Midbrain (tissue), 1 donor: ENCODE measurements around the gene CACNA1A.
"Not testable (repeated sequence)": the region's sequence is repeated elsewhere in the genome, so short reads cannot be mapped to it uniquely, and the experiment has no call there.

ENCODE experiments used
- DNase-seq: peaks from one replicate; lab custom pipeline; 2025; lab: John Stamatoyannopoulos, UW

Gene CACNA1A

DNA sequence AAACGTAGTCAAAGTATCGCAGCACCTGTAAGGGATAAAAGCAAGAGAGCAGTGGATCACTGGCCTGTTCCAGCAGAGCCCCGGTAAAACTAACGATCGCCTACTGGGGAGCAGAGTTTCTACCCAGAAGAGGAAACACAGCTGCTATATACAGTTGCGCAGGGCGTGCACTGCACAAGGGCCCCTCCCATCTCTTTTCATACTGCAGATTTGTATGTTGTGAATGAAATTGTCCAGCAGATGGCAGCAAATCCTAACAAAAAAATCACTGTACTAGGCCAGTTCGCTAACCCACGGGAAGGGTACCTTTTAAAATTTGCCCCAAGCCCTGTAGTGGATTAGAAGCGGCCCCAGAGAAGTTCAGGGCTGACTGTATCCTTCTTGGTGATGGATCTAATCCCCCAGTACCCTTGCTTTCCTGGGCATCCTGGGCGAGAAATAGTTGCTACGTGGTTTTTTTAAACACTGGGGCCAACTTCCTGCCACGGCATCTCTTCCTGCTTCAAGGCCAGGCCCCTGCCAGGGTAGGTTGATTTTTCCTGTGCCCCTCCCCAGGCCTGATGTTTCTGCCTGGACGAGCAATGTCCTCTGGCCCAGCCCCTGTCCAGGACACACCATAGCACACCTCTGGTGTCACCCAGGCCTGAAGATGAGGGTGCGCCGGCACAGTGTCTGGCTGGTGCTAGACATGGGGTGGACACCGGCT is 229.0 kb downstream of the CACNA1A start:
- peak; percentile 66 for DNase-seq

DNA sequence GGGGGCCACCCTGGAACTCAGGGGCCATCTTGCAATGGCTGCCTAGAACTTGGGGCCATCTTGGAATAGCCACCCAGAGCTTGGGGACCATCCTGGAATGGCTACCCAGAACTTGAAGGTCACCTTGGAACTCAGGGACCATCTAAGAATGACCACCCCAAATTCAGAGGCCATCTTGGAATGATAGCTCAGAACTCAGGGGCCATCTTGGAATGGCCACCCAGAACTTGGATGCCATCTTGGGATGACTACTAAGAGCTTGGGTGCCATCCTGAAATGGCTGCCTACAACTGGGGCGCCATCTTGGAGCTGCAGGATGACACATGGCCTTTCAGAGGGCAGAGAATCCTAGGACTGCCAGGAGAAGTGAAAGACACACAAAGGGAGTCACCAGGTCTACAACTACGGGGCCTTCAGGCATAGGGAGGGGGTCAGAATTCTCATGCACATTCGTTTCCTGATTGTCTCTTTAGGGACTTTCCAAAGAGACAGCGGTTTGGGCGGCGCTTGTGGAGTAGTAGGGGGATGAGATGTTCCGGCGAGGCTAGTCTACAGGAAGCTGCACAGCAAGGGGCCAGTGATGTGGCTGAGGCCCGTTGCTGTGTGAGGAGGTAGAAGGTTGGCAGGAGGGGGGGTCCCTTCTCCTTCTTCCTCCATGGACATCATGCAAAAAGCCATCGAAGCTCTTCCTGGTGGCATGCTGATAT is 231.1 kb downstream of the CACNA1A start:
- DNase-seq: no peak

DNA sequence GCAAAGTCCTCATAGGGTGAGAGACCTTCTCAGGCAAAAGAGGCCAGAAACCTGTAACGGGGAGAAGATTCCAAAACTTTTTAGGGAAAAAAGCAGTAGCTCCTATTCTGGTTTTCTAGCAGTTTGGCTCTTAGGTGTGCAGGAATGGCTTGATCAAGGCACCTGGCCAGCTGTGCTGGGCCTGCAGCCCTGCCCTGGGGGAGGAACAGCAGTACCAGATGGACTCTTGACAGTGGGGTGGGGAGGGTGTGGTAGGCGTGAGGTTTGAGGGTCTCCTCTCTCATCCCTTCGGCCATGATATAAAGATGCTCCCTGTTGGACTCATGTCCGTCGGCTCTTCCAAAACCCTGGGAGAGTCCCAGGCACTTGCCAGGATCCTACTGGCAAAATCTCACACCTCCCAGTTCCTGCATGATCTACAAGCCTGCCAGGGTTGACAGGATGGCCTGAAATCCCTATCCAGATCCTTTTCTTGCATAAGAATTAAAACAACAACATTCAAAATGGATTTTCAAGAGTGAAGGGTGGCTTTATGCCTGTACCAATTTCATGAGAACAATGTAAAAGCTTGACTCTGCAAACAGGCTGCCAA is 235.7 kb downstream of the CACNA1A start:
- no peak for DNase-seq

DNA sequence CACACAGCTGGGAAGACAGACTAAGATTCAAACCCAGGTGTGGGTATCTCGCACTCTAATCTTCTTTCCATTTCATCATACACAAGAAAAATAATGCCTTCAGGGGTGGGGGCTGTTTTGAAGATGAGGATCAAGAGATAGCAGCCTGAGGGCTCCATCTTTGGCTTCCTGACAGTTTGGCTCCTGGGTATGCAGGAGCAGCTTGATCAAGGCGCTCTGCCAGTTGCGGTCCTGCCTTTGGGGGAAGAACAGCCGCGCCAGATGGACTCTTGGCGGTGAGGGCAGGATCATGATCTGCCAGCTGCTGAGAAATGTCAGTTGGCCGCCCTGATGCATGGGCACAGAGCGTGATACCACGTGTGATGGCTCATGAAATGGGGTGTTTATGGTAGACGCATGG is 236.9 kb downstream of the CACNA1A start:
- DNase-seq: no peak

DNA sequence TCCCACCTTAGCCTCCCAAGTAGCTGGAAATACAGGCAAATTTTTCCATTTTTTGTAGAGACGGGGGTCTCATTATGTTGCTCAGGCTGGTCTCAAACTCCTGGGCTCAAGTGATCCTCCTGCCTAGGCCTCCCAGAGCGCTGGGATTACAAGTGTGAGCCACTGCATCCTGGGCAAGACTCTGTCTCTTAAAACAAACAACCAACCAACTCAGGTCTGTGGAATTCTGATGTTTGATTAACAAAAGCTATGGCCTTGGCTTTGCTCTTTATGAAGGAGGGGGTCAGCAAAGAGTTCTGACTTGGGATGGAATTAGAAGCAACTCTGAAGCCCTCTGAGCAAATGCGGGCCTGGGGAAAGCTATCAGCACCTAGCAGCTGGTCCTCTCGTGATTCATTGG is 238.4 kb downstream of the CACNA1A start:
- no peak for DNase-seq

DNA sequence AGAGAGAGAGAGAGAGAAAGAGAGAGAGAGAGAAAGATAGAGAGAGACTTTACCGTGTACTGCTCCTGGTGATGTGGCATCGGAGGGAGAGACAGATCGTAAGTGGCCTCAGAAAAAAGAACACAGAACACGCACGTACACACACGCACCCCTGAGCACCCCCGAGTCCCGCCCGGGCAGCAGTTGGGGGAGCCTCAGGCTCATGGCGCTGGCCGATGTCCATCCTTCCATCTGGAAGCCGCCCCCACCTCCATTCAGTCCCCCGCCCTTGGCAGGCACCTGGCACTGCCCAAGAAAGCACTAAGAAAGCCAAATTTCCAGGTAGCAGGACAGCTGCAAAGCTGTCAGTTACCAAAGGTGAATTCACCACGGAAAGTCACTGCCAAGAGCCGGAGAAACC is 239.1 kb downstream of the CACNA1A start:
- DNase-seq: no peak

DNA sequence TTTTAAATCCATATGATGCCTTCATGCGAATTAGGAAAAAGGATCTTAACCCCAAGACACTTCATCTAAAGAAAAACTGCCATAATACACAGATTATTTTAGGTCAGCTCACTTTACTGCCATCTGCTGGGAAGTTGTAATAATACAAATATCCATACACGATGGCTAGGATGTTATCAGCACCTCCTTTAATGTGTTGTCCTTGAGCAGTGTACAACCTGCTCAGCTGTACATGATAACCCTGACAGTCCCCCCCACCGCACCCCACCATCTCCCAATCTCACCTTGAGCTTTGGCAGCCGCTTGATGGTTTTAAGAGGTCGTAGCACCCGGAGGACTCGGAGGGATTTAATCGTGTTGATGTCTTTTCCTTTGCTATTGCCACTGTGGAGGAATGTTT is 243.8 kb downstream of the CACNA1A start:
- peak; percentile 26 for DNase-seq

DNA sequence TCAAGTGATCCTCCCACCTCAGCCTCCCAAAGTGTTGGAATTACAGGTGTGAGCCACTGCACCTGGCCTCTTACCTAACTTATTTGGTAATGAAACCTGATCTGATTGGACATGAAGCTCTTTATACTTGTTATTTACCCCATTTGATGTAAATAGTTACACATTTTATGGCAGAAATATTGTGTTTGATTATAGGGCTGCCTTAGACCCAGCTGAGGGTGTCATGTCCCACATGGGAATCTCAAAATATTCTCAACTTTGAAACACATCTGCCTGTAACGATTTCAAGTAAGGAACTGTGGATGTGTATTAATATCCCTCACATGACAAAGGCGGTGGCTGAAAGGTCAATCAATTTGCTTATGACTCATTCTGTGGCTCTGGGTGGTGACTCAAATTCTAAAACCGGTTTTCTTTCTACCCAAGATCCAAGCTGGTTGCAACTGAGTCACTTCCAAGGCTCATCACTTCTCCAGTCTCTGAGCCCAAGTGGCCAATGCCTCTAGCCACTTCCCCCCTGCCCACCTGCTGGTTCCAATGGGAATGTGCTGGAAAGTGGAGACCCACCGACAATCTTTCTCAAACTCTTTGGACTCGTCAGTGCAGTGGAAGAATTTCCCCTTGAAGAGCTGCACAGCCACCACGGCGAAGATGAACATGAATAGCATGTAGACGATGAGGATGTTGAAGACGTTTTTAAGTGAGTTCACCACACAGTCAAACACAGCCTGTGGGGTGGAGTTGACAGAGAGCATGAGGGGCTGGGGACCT is 245.2 kb downstream of the CACNA1A start:
- no peak for DNase-seq

DNA sequence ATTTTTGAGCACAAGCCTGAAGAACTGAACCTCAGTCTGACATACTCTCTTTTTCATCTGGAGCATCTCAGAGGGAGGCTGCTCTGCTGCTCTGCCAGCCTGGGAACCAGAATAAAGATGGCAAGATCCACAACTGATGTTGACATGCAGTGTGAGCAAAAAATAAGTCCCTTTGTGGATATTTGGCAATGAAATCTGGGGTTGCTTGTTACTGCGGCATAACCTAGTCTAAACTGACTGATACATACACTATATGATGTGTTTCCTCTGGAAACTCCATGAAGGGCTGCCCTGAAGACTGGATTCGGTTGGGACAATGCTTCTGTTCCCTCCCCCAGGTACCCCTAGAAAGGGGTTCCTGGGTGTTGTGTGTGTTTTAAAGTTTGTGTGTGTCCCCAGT is 249.4 kb downstream of the CACNA1A start:
- no peak for DNase-seq

DNA sequence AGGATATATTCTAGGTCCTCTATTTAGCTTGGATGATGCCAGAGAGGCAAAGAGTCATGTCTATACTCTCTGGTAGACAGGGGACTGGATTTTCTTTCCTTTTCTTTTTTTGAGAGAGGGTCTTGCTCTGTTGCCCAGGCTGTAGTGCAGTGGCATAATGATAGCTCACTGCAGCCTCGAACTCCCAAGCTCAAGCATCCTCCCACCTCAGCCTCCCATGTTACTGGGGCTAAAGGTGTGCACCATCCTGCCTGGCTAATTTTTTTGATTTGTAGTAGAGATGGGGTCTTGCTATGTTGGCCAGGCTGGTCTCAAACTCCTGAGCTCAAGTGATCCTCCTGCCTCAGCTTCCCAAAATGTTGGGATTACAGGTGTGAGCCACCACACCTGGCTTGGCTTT is 249.9 kb downstream of the CACNA1A start:
- DNase-seq: not testable (repeated sequence)

DNA sequence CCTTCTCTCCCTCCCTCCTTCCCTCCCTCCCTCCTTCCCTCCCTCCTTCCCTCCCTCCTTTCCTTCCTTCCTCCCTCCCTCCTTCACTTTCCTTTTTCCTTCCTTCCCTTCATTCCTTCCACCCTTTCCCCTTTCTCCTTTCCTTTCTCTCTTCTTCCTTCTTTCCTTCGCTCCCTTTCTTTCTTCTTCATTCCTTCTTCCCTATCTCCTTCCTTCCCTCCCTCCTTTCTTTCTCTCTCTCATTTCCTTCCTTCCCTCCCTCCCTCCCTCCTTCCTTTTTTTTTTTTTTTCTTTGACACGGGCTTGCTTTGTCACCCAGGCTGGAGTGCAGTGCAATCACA is 250.6 kb downstream of the CACNA1A start:
- no peak for DNase-seq

DNA sequence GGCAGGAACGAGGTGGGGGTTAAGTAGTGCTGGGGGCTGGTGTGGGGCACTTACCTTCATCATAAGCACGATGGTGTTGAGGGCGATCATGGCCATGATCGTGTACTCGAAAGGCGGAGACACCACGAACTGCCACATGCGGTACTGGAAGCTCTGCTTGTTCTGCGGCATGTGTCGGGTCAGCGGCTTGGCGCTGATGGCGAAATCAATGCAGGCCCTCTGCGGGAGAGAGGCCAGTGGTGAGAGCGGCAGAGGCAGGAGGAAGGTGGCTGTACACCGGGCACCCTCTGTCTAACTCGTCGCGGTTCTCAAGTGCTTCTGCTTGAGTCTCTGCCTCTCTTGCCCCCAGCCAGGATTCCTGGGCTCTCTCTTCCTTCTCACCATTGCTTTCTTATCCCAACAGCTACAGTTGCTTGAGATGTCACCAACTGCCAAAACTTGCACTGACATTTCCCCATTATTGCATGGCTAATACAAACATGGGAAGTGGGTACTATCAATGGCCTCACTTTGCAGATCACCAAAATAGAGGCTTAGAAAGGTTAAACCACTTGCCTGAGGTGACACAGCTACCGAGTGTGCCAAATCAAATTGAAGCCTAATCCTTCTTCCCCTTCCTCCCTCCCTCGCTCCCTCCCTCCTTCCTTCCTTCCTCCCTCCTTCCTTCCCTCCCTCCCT is 251.1 kb downstream of the CACNA1A start:
- DNase-seq: no peak

DNA sequence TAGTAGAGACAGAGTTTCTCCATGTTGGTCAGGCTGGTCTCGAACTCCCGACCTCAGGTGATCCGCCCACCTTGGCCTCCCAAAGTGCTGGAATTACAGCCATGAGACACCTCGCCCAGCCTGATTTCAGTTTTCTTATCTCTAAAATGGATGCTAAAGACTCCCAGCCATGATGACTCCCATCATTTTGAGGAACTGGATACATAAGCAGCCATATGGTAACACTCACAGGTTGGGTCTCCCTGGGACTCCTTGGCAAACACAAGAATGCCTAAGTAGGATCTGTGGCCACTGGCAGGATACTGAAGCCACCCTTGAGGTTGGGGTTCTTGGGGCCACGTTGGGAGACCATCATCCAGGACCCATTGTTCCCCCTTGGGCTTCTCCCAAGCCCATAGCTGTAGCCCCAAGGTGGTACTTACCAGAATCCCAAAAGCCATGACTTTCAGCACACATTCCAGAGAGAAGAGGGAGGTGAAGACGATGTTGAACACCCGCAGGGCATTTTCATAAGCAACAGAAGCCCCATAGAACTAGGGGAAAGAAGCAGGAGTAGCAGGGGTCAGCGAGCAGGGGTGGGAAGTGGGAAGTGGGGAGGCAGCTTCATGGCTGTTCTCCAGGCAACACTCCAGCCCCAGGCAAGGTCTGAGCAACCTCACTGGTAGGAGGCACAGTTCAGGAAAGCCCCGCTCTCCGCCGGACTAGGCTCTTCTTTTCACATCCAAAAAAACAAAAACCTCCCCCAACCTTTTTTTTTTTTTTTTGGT is 253.5 kb downstream of the CACNA1A start:
- no peak for DNase-seq

DNA sequence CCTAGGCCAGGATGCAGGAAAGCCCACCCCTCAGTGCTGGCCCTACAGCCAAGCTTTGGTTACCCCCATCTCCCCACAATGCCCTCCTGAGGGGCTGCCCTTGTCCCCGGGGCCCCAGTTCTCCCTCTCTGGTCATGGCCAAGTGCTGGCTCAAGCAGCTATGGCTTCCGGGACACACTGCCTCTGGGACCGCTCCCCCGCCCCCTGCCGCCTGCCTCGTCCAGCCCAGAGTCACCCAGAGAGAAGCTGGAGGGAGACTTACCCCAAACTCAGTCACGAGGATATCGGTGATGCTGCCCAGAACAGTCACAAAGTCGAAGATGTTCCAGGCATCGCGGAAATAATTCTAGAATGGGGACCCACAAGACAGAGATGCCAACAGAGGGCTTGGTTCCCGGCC is 261.4 kb downstream of the CACNA1A start:
- DNase-seq: no peak

DNA sequence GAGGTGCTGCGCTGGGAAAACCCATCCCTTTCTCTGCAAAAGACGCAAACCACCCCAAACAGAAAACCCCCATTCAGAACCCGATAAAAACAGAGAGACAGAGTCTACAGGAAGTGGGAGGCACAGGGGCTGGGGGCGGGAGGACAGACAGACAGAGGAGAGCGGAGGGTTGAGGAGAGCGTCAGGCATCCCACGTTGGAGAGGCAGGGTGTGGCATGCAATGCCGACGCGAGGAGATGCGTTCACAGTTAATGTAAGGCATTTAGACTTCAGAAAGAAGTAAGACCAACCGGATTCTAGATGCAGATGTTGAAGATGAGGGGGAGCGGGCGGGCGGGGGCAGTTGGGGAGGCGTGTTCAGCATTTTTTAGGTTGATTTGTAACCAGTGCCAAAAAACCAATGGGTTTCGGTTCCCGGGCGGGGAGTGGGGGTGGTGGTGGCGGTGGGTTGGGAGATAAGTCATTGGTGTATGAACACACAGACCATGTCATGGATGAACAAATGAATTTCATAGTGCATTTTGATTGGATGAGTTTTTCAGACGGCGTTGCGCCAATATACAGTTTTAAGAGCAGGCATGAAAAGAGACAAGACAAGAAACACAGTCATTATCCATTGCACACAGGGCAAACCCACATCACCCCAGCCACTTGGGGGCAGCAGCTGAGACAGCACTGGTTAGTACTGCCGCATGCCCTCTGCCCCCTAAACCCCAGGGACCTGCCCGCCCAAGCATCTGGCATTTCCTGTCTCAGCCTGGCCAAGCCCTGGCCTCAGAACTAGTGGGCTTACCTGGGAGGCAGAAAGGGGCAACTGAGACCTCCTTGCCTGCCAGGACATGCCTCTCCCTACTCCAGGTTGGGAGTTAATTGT is 264.8 kb downstream of the CACNA1A start:
- no peak for DNase-seq

DNA sequence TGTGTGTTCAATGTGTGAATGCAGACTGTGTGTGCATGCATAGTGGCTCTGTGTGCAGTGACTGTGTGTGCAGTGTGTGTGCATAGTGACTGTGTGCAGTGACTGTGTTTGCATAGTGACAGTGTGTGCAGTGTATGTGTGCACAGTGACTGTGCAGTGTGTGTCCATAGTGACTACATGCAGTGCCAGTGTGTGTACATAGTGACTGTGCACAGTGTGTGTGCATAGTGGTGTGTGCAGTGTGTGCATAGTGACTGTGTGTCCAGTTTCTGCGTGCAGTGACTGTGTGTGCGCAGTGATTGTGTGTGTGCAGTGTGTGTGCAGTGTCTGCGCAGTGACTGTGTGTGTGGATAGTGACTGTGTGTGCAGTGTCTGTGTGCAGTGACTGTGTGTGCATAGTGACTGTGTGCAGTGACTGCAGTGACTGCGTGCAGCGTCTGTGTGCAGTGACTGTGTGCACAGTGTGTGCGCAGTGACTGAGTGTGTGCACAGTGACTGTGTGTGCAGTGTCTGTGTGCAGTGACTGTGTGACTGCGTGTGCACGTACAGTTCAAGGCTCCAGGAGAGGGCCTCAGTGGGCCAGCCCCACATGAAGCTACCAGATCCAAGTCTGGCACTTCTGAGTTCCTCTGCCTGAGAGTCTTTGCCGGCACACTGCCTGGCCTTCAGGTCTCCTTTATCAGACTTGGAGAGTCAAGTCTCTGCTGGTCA is 265.8 kb downstream of the CACNA1A start:
- DNase-seq: no peak

DNA sequence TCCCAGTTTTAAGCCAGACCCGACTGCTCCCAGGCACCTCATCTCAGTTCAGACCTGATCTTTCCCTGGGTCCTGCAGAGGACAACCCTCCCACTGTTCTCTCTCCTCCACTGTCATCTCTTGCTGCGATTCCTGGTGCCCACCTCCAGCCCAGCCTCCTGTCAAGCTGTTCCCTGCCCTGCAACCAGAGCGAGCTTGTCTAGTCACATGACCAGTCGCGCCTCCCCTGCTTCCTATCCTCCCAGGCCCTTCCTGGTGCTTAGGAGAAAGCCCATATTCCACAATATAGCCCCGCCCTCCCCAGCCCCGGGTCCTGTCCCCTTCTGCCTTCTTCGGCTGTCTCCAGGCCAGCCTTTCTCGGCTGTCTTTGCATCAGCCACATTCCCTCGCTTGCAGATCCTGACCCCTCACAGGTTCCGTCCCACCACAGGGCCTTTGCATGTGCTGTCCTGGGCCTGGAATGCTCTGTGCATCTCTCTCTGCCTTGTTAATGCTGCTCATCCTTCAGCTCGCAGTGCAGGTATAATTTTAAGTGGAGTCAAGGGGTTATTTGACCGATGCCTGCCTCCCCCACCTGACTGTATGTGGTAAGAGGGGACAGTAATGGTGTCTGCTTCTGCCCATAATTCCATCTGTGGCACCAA is 267.3 kb downstream of the CACNA1A start:
- no peak for DNase-seq

DNA sequence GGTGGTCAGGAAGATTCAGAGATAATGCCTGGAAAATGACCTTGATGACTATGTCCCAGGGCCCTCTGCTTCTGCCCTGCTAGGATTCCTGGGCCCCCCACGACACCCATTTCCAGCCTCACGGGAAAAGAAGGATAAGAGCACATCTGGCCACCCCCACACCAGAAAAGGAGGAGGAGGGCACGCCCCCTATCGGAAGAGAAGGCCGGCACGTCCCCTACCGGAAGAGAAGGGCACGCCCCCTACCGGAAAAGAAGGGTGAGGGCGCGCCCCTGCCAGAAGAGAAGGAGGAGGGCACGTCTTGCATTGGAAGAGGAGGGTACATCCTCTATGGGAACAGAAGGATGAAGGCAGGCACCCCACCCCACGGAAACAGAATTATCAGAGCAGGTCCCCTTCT is 271.8 kb downstream of the CACNA1A start:
- no peak for DNase-seq

DNA sequence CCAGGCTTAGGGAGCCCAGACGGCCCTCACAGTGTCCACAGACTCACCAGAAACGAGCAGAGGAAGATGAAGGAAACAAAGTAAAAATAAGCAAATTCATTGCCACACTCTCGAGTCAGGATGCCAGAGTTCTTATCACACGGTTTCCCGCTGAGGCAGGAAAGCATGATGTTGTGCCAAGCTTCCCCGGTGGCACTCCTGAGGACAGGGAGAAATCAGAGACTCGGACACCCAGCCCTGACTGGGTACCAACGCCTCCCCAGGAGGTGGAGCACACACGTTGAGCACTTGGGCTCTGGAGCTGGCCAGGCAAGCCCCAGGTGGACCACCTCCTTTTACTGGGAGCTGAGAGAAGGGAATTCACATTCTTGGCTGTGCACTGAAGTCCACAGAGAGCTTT is 274.6 kb downstream of the CACNA1A start:
- DNase-seq: no peak
